ENCODE results near the gene MGLL. TPM values are rescaled to one million over a fixed set of nuclear protein-coding genes. Genes with fewer than 3 reads are reported as not detected.
"Not testable (repeated sequence)": the region's sequence is repeated elsewhere in the genome, so short reads cannot be mapped to it uniquely, and the experiment has no call there.

The MGLL gene
- total RNA-seq, 1 experiment from 2014 or later, result 2.1 TPM

GRCh38 chr3:127706785-127707351 is 115.4 kb downstream of the MGLL start:
- Histone ChIP-seq H3K4me3 (ENCODE audit: low read depth in 2 of 2, low read length in 2 of 2) (no peak overlapping the region), H3K36me3 (ENCODE audit: control insufficient read depth, insufficient read depth, low read length) (no peaks in the 10 kb centered on the region), H3K27me3 (ENCODE audit: control insufficient read depth, insufficient read depth, low read length) (0 out of 2 replicates have a peak, but pooled peaks cover 2% of the 10 kb centered on the region), H3K9me3 (ENCODE audit: control insufficient read depth, insufficient read depth, low read depth, low read length) (no peaks in the 10 kb centered on the region), H3K4me1 (ENCODE audit: control insufficient read depth, insufficient read depth, low read length) (no peaks in the 10 kb centered on the region), H3K27ac (ENCODE audit: low read length) (no peak overlapping the region)
- ATAC-seq (no peak; the same call in 1 of the 2 replicates), DNase-seq (ENCODE audit: low read depth, low spot score) (no peak)
- CTCF ChIA-PET, result interaction anchor here (0.6 kb wide), 1 partner anchor 10 kb away, joined by 3 read pairs; no protein-coding TSS in a partner anchor
- BruUV-seq (replicated peaks), result no TSS peak
- intact Hi-C loops (cut with micrococcal nuclease; ENCODE audit: unreplicated experiment), result no loop called here
- POLR2A ChIA-PET, result no interaction called here
- in situ Hi-C loops (cut with HindIII; ENCODE audit: low pct_unique_long_range_greater_than_20kb, low sequenced_read_pairs), result no loop called here
- TF ChIP-seq REST (IDR thresholded peaks at IDR 0.05; ENCODE audit: insufficient read depth in 1 of 2, low read depth in 2 of 2, low read length in 1 of 2), result no peak
- no peak for TF ChIP-seq CTCF (IDR thresholded peaks at IDR 0.05)

GRCh38 chr3:127706312-127706711 is 116.0 kb downstream of the MGLL start:
- Histone ChIP-seq H3K4me3 (ENCODE audit: low read depth in 2 of 2, low read length in 2 of 2) (no peak overlapping the region), H3K27me3 (ENCODE audit: control insufficient read depth, insufficient read depth, low read length) (0 out of 2 replicates have a peak, but pooled peaks cover 2% of the 10 kb centered on the region), H3K27ac (ENCODE audit: low read length) (no peak overlapping the region), H3K36me3 (ENCODE audit: control insufficient read depth, insufficient read depth, low read length) (no peaks in the 10 kb centered on the region), H3K9me3 (ENCODE audit: control insufficient read depth, insufficient read depth, low read depth, low read length) (no peaks in the 10 kb centered on the region), H3K4me1 (ENCODE audit: control insufficient read depth, insufficient read depth, low read length) (no peaks in the 10 kb centered on the region)
- no peak for TF ChIP-seq TCF7L2 (IDR thresholded peaks at IDR 0.05; ENCODE audit: low read depth, low read length)
- no peak for TF ChIP-seq CTCF (IDR thresholded peaks at IDR 0.05)
- TF ChIP-seq REST (IDR thresholded peaks at IDR 0.05; ENCODE audit: insufficient read depth in 1 of 2, low read depth in 2 of 2, low read length in 1 of 2), result no peak
- TF ChIP-seq SIN3A (IDR thresholded peaks at IDR 0.05; ENCODE audit: borderline replicate concordance, insufficient read depth, low read depth, low read length), result no peak
- TF ChIP-seq POLR2AphosphoS5 (IDR thresholded peaks at IDR 0.05; ENCODE audit: low read depth, low read length), result no peak
- BruUV-seq (replicated peaks), result no TSS peak
- intact Hi-C loops (cut with micrococcal nuclease; ENCODE audit: unreplicated experiment), result no loop called here
- in situ Hi-C loops (cut with HindIII; ENCODE audit: low pct_unique_long_range_greater_than_20kb, low sequenced_read_pairs), result no loop called here
- DNase-seq (ENCODE audit: low read depth, low spot score), result no peak
- ChIA-PET POLR2A (no interaction called here), CTCF (interaction anchor here (0.6 kb wide), 1 partner anchor 10 kb away, joined by 3 read pairs; no protein-coding TSS in a partner anchor)
- ATAC-seq, result no peak

GRCh38 chr3:127704840-127705239 is 117.5 kb downstream of the MGLL start:
- in situ Hi-C loops (cut with HindIII; ENCODE audit: low pct_unique_long_range_greater_than_20kb, low sequenced_read_pairs); intact Hi-C loops (cut with micrococcal nuclease; ENCODE audit: unreplicated experiment); CTCF ChIA-PET; POLR2A ChIA-PET; DNase-seq (ENCODE audit: low read depth, low spot score); H3K27me3 ChIP-seq (ENCODE audit: control insufficient read depth, insufficient read depth, low read length); BruUV-seq (replicated peaks); H3K9me3 ChIP-seq (ENCODE audit: control insufficient read depth, insufficient read depth, low read depth, low read length); H3K4me1 ChIP-seq (ENCODE audit: control insufficient read depth, insufficient read depth, low read length); H3K36me3 ChIP-seq (ENCODE audit: control insufficient read depth, insufficient read depth, low read length); H3K4me3 ChIP-seq (ENCODE audit: low read depth in 2 of 2, low read length in 2 of 2); ATAC-seq; H3K27ac ChIP-seq (ENCODE audit: low read length): not testable (repeated sequence)
